ENCODE measurements around the gene ALOXE3. TPM values are rescaled to one million over a fixed set of nuclear protein-coding genes. Genes with fewer than 3 reads are reported as not detected.

Gene ALOXE3
- total RNA-seq, 1 donor from 2014 or later, result not detected

GRCh38 chr17:8056232-8056975 is 61.9 kb downstream of the ALOXE3 start:
- Histone ChIP-seq H4K20me1 (ENCODE audit: low read depth) (no peaks in the 10 kb centered on the region), H3K4me2 (no peak overlapping the region), H3K27ac (no peak overlapping the region), H3F3A (ENCODE audit: low read depth) (no peaks in the 10 kb centered on the region), H3K27me3 (peaks cover 69% of the 10 kb centered on the region), H3K4me3 (no peak overlapping the region), H3K9ac (no peak overlapping the region), H3K36me3 (no peaks in the 10 kb centered on the region), H3K79me2 (ENCODE audit: low read depth) (no peaks in the 10 kb centered on the region), H3K9me3 (ENCODE audit: low read depth) (no peaks in the 10 kb centered on the region), H2AFZ (replicated peaks) (no peak overlapping the region), H3K4me1 (no peaks in the 10 kb centered on the region)
- Mint-ChIP-seq H3K36me3 (no peaks in the 10 kb centered on the region), H3K27ac (no peak overlapping the region), H3K4me3 (no peak overlapping the region), H3K4me1 (peaks cover 7% of the 10 kb centered on the region), H3K27me3 (ENCODE audit: insufficient read depth, low read depth) (peaks cover 23% of the 10 kb centered on the region), H3K9me3 (peaks cover 2% of the 10 kb centered on the region)
- no peak for DNase-seq (ENCODE audit: low spot score)
- TF ChIP-seq EZH2 (IDR thresholded peaks at IDR 0.05) (no peak), EZH2phosphoT487 (IDR thresholded peaks at IDR 0.05) (no peak)
- TF ChIP-seq, protein P1, sequence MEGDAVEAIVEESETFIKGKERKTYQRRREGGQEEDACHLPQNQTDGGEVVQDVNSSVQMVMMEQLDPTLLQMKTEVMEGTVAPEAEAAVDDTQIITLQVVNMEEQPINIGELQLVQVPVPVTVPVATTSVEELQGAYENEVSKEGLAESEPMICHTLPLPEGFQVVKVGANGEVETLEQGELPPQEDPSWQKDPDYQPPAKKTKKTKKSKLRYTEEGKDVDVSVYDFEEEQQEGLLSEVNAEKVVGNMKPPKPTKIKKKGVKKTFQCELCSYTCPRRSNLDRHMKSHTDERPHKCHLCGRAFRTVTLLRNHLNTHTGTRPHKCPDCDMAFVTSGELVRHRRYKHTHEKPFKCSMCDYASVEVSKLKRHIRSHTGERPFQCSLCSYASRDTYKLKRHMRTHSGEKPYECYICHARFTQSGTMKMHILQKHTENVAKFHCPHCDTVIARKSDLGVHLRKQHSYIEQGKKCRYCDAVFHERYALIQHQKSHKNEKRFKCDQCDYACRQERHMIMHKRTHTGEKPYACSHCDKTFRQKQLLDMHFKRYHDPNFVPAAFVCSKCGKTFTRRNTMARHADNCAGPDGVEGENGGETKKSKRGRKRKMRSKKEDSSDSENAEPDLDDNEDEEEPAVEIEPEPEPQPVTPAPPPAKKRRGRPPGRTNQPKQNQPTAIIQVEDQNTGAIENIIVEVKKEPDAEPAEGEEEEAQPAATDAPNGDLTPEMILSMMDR (IDR thresholded peaks at IDR 0.05), result no peak

- H2AFZ ChIP-seq (replicated peaks), result no peak overlapping the region
- no peak for DNase-seq (ENCODE audit: low spot score)
Measured at GRCh38 chr17:8055851-8056231, 62.5 kb downstream of the ALOXE3 start.

GRCh38 chr17:8053600-8053999 is 64.7 kb downstream of the ALOXE3 start:
- Histone ChIP-seq H3K27me3 (peaks cover 41% of the 10 kb centered on the region), H3K9me3 (ENCODE audit: low read depth) (no peaks in the 10 kb centered on the region), H3K4me1 (no peaks in the 10 kb centered on the region), H3K36me3 (no peaks in the 10 kb centered on the region), H3K4me2 (no peak overlapping the region), H3K9ac (no peak overlapping the region), H3K4me3 (no peak overlapping the region), H2AFZ (replicated peaks) (no peak overlapping the region), H4K20me1 (ENCODE audit: low read depth) (no peaks in the 10 kb centered on the region), H3K27ac (no peak overlapping the region), H3K79me2 (ENCODE audit: low read depth) (no peaks in the 10 kb centered on the region), H3F3A (ENCODE audit: low read depth) (no peaks in the 10 kb centered on the region)
- H3K27me3 Mint-ChIP-seq (ENCODE audit: insufficient read depth, low read depth), result peaks cover 4% of the 10 kb centered on the region
- H3K4me1 Mint-ChIP-seq, result peaks cover 7% of the 10 kb centered on the region
- peaks cover 2% of the 10 kb centered on the region for H3K9me3 Mint-ChIP-seq
- H3K27ac Mint-ChIP-seq, result no peak overlapping the region
- H3K4me3 Mint-ChIP-seq, result no peak overlapping the region
- TF ChIP-seq EZH2 (IDR thresholded peaks at IDR 0.05) (no peak), EZH2phosphoT487 (IDR thresholded peaks at IDR 0.05) (no peak)
- TF ChIP-seq, protein P1 (IDR thresholded peaks at IDR 0.05), result no peak
- no peak for DNase-seq (ENCODE audit: low spot score)
- H3K36me3 Mint-ChIP-seq, result no peaks in the 10 kb centered on the region

More at GRCh38 chr17:8055851-8056231, 62.5 kb downstream of the ALOXE3 start:
- H4K20me1 ChIP-seq (ENCODE audit: low read depth), result no peaks in the 10 kb centered on the region
- no peaks in the 10 kb centered on the region for H3K36me3 Mint-ChIP-seq
- H3K4me1 Mint-ChIP-seq, result peaks cover 7% of the 10 kb centered on the region
- H3F3A ChIP-seq (ENCODE audit: low read depth), result no peaks in the 10 kb centered on the region
- H3K36me3 ChIP-seq, result no peaks in the 10 kb centered on the region
- no peaks in the 10 kb centered on the region for H3K9me3 ChIP-seq (ENCODE audit: low read depth)
- no peak overlapping the region for H3K9ac ChIP-seq
- TF ChIP-seq EZH2 (IDR thresholded peaks at IDR 0.05) (no peak), EZH2phosphoT487 (IDR thresholded peaks at IDR 0.05) (no peak)
- TF ChIP-seq, protein P1 (IDR thresholded peaks at IDR 0.05), result no peak
- no peaks in the 10 kb centered on the region for H3K4me1 ChIP-seq
- H3K4me3 ChIP-seq, result no peak overlapping the region
- H3K4me3 Mint-ChIP-seq, result no peak overlapping the region
- H3K79me2 ChIP-seq (ENCODE audit: low read depth), result no peaks in the 10 kb centered on the region
- H3K27ac ChIP-seq, result no peak overlapping the region
- H3K4me2 ChIP-seq, result no peak overlapping the region
- H3K27ac Mint-ChIP-seq, result no peak overlapping the region
- H3K27me3 ChIP-seq, result peaks cover 63% of the 10 kb centered on the region
- peaks cover 2% of the 10 kb centered on the region for H3K9me3 Mint-ChIP-seq
- peaks cover 17% of the 10 kb centered on the region for H3K27me3 Mint-ChIP-seq (ENCODE audit: insufficient read depth, low read depth)

Measured in neural progenitor cell (in vitro differentiated cells).